Activated gamma-delta T cell treated with Interleukin-2 at 50 U/mL for 16 hours (primary cell): ENCODE measurements around the gene VPREB3.
"Not testable (repeated sequence)": the region's sequence is repeated elsewhere in the genome, so short reads cannot be mapped to it uniquely, and the experiment has no call there.

Source experiments
- DNase-seq: peaks from one replicate; pipeline ENCODE4 v3.0.0-alpha.2; 2020

The VPREB3 gene

DNA sequence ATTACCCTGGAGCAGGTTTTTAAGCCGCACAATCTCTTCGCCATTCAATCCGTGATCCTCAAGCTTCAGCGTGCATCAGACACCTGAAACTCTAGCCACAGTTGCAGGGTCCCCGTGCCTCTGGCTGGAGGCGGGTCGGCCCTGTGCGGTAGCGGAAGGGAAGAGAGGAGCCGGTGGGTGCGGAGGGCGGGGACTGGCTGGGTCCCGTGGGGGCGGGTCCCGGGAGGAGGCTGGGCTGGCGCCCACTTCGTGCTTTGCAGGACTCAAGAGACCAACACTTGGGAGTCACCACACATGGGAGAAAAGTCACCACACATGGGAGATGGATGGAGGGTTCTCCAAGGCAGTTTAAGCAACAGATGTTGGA lies 9.3 kb upstream of the VPREB3 start:
- peak; percentile 57 for DNase-seq

DNA sequence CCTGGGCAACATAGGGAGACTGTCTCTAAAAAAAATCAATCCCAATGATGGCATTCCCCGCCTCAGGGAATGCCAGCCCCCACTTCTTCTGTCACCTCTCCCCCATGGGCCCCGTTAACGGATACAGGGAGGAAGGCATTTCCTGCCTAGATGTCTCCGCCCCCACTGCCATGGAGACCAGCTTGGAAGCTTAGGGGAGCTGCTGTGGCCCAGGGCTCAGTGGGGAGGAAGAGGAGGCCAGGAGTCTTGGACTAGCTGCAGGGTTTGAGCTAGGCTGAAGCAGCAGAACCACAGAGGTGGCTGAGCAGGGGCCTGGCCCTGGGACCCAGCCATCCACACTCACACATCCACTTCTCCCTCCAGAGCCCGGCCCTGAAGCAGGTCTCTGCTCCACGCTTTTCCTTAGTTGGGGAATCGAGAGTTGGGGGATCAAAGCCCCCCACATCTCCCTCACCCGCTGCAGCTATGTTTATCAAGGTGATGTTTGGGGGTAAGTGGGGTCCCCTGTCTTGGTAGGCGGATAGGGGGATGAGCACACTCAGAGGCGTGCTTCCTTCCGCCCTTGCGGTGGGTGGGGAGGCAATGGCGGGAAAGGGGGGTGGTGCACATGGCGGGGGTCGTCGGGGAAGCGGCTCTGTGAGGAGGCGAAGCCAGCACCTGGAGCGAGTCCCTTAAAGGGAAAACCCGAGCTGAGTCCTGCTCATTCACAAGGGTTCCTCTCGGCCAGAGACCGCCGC lies 8.8 kb upstream of the VPREB3 start, which contains the start of gene C22orf15:
Gene C22orf15, plus strand, starts transcription at position 149 of the 737 bp plus-strand sequence. Its CDS starts 317 bp downstream, at position 466.
- DNase-seq: peak; percentile 19

DNA sequence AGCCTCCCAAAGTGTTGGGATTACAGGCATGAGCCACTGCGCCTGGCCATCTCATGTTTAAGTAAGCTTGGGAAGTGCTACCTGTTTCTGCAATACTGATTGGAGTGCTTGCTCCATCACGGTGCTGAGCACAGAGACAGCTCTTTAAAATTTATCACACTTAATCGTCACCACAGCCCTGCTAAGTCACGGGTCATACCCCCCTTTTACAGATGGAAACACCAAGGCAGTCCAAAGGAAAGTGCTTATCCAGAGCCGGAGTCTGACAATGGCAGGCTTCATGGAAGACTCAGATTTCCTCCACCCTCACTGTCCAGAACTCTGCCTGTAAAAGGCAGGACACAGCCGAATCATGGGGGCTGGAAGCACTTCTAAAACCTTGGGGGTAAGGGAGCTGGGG lies 5.8 kb upstream of the VPREB3 start:
- no peak for DNase-seq

GRCh38 chr22:23759566-23759965 lies 5.3 kb upstream of the VPREB3 start:
- DNase-seq: no peak

DNA sequence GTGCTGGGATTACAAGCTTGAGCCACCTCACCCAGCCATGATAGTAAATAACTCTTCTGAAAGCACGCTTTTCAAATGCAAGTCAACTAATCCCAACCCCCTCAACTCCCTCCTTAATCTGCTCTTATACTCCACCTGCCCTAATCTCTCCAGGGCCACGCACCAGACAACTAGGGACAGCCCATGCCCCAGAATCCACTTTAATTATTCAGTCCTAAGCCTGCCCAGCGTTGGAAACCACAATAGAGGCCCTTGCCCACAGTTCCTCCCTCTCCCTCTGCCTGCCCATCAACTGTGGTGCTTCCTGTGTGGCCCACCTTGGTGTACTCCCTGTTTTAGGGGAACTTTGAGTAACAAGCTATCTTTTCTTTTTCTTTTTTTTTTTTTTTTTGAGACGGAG lies 2.7 kb upstream of the VPREB3 start:
- DNase-seq: no peak

GRCh38 chr22:23755711-23756110 lies 1.5 kb upstream of the VPREB3 start:
- no peak for DNase-seq

- DNase-seq: no peak
Measured at GRCh38 chr22:23754980-23755636, 883 bp upstream of the VPREB3 start.

- DNase-seq: no peak
Measured at GRCh38 chr22:23753385-23753784, 840 bp downstream of the VPREB3 start.

DNA sequence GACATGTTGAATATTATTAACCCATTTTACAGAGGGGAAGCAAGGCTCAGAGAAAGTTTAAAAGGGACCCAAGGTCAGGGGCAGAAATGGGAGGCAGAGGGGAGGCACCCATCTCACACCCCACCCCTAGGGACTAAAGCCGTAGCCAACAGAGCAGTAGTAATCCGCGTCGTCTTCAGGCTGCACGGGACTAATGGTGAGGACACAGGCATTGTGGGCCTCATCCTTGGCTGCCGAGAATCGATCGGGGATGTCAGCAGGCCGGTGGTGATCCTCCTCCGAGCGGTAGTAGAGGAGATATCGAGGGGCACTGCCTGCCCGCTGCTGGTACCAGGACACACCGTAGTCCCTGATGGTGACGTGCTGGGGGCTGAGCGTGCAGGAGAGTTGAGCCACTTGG lies 1.5 kb downstream of the VPREB3 start:
- no peak for DNase-seq

- no peak for DNase-seq
Measured at GRCh38 chr22:23752090-23752691, 2.0 kb downstream of the VPREB3 start.

DNA sequence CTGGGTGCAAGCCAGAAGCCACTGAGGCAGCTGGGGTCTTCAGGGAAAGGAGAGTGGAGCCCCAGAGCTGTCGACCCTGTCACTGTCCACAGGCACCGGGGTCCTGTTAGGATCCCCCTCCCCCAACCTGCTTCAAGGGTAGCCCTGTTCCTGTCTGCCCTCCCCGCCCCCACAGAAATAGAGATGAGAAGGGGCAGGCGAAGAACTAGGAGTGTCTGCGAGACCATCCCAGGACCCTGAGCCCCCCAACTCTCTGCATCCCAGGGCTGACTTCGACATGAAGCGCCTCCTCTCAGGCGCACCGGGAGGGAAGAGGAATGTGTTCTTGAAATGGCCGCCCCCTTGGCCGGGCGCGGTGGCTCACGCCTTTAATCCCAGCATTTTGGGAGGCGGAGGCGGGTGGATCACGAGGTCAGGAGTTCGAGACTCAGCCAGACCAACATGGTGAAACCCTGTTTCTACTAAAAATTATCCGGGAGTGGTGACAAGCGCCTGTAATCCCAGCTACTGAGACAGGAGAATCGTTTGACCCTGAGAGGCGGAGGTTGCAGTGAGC lies 2.7 kb downstream of the VPREB3 start:
- DNase-seq: no peak

GRCh38 chr22:23750714-23751440 lies 3.3 kb downstream of the VPREB3 start, which contains the start of gene ZNF70:
TSS of gene ZNF70 (minus strand) at chr22:23751112. CDS start at chr22:23745140, 5,972 bp downstream.
- DNase-seq: peak; percentile 85

GRCh38 chr22:23750367-23750713 lies 3.9 kb downstream of the VPREB3 start:
- DNase-seq: no peak

DNA sequence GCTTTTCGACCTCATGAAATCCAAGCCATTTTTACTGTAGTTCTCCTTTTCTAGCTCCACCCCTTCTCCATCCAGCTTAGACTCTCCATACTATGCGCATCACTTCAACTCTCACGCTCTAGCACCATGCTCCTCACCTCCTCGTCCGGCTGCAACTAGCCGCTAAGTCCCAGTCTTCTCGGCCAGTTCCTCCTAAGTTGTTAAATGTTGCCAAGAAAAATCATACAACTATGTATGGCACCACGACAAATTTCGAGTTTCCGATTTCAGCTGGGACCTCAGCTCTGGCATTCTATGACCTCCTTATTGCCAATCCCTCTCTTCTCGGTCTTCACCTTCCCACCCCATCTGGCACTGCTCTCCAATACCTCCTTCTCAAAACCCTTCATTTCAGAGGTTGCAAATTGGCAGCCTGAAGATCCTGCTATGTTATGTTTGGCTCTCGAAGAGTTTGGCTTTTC lies 4.4 kb downstream of the VPREB3 start:
- no peak for DNase-seq

- DNase-seq: no peak
Measured at GRCh38 chr22:23745791-23746190, 8.4 kb downstream of the VPREB3 start.

GRCh38 chr22:23744485-23744884 lies 9.7 kb downstream of the VPREB3 start:
- DNase-seq: no peak

GRCh38 chr22:23744001-23744400 lies 10.2 kb downstream of the VPREB3 start:
- DNase-seq: no peak

DNA sequence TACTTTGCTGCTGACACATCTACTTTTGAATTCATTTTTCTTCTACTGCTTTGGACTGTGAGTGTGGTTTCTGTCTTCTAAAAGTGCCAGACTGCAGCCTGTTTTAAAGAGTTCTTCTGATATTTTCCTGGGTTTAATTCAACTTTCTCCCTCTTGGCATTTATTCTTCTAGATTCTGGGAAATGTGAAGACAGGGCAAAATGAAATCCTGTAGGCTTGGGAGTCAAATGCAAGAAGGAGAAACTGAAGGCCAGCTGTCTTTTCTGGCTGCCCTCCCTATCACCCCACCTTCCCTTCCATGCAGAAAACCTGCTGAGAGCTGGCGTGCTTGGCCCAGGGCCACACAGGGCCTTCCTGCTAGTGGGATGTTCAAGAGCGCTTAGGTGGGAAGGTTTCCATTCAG lies 10.9 kb downstream of the VPREB3 start:
- DNase-seq: no peak

- no peak for DNase-seq
Measured at GRCh38 chr22:23742505-23743264, 11.5 kb downstream of the VPREB3 start.

- no peak for DNase-seq
Measured at GRCh38 chr22:23737696-23738095, 16.5 kb downstream of the VPREB3 start.

- DNase-seq: not testable (repeated sequence)
Measured at GRCh38 chr22:23728108-23728507, 26.1 kb downstream of the VPREB3 start.

DNA sequence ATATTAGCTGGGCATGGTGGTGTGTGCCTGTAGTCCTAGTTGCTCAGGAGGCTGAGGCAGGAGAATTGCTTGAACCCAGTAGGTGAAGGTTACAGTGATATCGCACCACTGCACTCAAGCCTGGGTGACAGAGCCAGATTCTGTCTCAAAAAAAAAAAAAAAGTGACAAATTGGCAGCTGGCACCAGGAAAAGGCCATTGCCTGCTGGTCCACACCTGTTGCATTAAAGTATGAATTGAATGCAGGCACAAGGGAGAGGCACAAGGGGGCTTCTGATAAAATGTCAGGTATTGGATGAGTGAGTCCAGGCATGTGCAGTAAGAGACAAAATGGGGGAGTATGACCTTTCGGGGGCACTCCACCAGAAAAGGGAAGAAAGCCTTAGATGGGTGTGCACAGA lies 31.5 kb downstream of the VPREB3 start:
- no peak for DNase-seq
